ENCODE measurements around the gene PLA2G4E.

PLA2G4E gene

DNA sequence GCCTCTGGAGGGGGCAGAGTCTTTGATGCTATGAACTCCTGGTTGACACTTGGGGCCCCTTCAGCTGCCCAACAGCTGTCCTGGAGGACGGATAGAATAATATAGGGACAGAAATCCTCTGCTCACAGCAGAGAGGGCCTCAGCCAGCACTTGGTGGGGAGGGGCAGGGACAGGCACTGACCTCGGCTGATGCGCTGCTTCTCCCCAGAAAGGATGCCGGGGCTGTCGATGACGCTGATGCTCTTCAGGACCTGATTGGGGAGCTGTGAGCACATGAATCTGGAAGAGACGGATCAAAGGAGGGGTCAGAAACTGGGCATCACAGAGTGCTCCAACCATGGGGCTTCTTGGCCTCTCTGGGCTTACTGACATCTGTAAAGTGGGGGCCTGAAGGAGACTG is 78.0 kb downstream of the PLA2G4E start:
- DNase-seq: no peak
- Mint-ChIP-seq H3K4me1 (peaks cover 30% of the 10 kb centered on the region), H3K4me3 (no peak overlapping the region), H3K9me3 (no peaks in the 10 kb centered on the region), H3K27ac (no peak overlapping the region), H3K36me3 (ENCODE audit: low read depth) (peaks cover 18% of the 10 kb centered on the region), H3K27me3 (no peaks in the 10 kb centered on the region)
- ATAC-seq: no peak

DNA sequence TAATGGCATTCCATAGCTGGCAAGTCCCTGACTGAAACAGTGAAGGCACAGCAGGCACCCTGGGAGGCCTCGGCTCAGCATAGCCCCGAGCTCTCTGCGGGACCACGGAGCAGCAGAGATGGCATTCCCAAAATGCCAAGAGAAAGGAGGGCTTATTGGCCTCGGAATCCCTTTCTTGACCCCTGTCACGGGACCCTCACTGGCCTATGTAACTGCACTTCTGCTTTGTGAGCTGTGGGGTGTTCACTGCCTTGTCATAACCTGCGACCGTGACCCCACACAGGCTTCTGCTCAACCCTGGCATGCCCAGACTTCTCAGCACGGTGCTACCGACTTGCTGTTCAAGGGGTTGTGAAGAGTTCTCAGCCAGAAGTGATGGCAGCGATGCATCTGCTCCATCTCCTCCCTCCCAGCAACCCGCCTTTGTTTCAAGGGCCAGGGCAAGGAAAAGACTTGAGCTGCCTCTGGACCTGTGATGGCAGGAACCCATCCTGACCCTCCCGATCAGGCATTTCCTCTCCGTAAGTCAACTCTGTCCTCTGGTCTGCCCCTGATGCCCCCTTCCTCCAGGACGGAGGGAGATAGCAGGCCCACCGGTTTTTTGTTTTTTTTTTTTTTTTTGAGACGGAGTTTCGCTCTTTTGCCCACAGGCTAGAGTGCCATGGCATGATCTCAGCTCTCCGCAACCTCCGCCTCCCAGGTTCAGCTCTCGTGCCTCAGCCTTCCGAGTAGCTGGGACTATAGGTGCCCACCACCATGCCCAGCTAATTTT is 79.0 kb downstream of the PLA2G4E start:
- Mint-ChIP-seq H3K9me3 (no peaks in the 10 kb centered on the region), H3K27ac (no peak overlapping the region), H3K4me3 (no peak overlapping the region), H3K27me3 (no peaks in the 10 kb centered on the region), H3K4me1 (peaks cover 41% of the 10 kb centered on the region), H3K36me3 (ENCODE audit: low read depth) (peaks cover 18% of the 10 kb centered on the region)
- ATAC-seq (no peak), DNase-seq (no peak)

DNA sequence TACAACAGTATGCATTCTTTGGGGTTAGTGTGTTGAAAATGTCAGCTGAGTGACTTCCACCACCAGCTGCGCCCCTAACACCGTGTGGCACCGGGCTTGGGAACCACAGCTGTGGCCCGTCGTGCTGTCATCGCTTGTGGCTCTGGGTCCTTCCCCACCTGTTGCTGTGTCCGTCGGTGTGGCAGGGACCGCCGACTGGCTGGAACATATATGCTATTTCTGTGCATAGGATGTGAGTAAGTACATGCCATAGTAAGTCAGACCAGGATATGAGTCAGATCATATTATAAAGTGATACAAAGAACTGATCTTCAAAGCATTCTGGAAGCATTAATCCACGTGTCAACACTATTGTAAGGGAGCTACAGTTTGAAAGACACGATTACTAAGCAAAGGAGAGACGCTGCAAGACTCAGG is 80.4 kb downstream of the PLA2G4E start:
- Mint-ChIP-seq H3K4me3 (no peak overlapping the region), H3K27ac (peak overlapping the region; percentile 83), H3K9me3 (no peaks in the 10 kb centered on the region), H3K4me1 (peaks cover 55% of the 10 kb centered on the region), H3K36me3 (ENCODE audit: low read depth) (peaks cover 24% of the 10 kb centered on the region), H3K27me3 (no peaks in the 10 kb centered on the region)
- ATAC-seq: peak; percentile 88
- DNase-seq: peak; percentile 58

DNA sequence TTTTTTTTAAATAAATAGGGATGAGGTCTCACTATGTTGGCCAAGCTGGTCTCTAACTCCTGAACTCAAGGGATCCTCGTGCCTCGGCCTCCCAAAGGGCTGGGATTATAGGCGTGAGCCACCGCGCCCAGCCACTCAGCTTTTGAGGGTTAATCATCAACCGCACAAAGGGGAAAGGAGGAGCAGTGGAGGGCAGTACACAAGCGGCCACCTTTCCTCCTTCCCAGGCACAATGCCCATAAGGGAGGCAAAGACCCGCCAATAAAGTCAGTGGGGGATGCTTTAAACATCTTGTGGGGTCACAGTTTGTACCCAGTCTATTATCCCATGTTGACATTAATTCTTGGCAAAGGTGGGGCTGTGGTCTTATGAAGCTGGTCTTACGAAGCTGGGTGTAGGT is 80.9 kb downstream of the PLA2G4E start:
- ATAC-seq (no peak), DNase-seq (no peak)
- no peaks in the 10 kb centered on the region for H3K27me3 Mint-ChIP-seq
- H3K4me3 Mint-ChIP-seq: no peak overlapping the region
- no peaks in the 10 kb centered on the region for H3K9me3 Mint-ChIP-seq
- H3K4me1 Mint-ChIP-seq: peaks cover 56% of the 10 kb centered on the region
- H3K36me3 Mint-ChIP-seq (ENCODE audit: low read depth): peaks cover 24% of the 10 kb centered on the region
- H3K27ac Mint-ChIP-seq: peak overlapping the region; percentile 83

DNA sequence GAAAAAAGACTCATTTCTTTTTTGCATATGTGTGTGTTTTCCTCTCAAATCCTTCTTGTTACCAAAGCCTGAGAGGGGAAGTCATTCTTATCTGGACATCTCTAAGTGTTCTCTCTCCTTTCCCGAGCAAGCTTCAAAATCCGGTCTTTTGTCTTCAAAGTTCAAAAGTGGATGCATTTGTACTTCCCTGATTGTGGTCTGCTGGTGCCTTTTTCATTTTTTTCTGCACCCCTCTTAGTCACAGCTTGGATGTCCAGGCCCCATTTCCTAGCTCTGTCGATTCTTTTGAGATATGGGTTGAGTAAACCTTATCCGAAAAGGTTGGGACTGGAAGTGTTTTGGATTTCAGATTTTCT is 83.3 kb downstream of the PLA2G4E start:
- peak overlapping the region; percentile 93 for H3K27ac Mint-ChIP-seq
- DNase-seq (no peak), ATAC-seq (no peak)
- peak overlapping the region; percentile 33 for H3K4me3 Mint-ChIP-seq
- peaks cover 20% of the 10 kb centered on the region for H3K36me3 Mint-ChIP-seq (ENCODE audit: low read depth)
- H3K4me1 Mint-ChIP-seq: peaks cover 72% of the 10 kb centered on the region
- H3K27me3 Mint-ChIP-seq: no peaks in the 10 kb centered on the region
- H3K9me3 Mint-ChIP-seq: no peaks in the 10 kb centered on the region

DNA sequence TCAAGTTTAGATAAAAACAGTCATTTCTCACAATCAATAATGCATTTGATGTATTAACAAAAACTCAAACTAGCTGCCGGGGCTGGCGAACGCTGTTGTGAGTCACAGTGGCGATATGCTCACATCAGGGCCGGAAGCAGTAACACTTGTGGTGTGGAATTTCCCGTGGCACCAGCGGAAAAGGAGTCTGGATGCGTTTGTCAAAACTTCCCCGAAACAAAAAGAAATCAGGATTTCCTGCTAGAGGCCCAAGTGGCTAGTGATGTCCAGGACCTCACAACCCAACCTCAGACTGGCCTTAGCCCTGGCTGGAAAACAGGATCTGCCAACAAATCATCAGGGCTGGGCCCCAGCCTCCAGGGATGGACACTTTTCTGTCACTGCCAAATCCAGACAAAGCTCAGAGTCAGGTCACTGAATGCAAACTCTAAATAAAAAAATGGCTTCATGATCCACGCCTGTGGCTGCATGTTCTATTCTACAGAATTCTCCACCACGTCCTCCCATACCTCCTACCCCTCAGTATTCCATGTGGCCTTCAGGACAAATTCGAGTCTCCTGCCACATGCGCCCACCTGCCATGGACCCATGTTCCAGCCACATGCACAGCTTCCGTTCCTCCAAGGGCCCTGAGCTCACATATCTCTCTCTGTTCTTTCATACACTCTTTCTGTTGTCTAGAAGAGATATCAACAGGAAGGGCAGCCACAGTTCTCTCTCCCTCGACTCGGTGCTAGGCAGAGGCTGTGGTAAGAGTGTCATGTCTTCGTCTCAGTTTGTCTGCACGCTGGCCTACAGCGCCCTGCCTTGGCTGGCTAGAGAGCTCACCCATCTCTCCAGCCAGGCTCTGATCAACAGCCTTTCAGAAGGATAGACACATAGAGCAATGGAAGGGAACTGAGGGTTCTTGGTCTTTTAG is 83.9 kb downstream of the PLA2G4E start:
- peak overlapping the region; percentile 93 for H3K27ac Mint-ChIP-seq
- ATAC-seq: peak; percentile 53
- peaks cover 73% of the 10 kb centered on the region for H3K4me1 Mint-ChIP-seq
- H3K9me3 Mint-ChIP-seq: no peaks in the 10 kb centered on the region
- DNase-seq: peak; percentile 68
- peak overlapping the region; percentile 50 for H3K4me3 Mint-ChIP-seq
- peaks cover 16% of the 10 kb centered on the region for H3K36me3 Mint-ChIP-seq (ENCODE audit: low read depth)
- no peaks in the 10 kb centered on the region for H3K27me3 Mint-ChIP-seq

GRCh38 chr15:41936155-41936554 is 84.7 kb downstream of the PLA2G4E start:
- H3K4me3 Mint-ChIP-seq: peak overlapping the region; percentile 50
- DNase-seq: no peak
- H3K9me3 Mint-ChIP-seq: no peaks in the 10 kb centered on the region
- peak overlapping the region; percentile 93 for H3K27ac Mint-ChIP-seq
- H3K27me3 Mint-ChIP-seq: no peaks in the 10 kb centered on the region
- H3K36me3 Mint-ChIP-seq (ENCODE audit: low read depth): peaks cover 15% of the 10 kb centered on the region
- no peak for ATAC-seq
- peaks cover 74% of the 10 kb centered on the region for H3K4me1 Mint-ChIP-seq

GRCh38 chr15:41935566-41936020 is 85.2 kb downstream of the PLA2G4E start:
- peaks cover 11% of the 10 kb centered on the region for H3K36me3 Mint-ChIP-seq (ENCODE audit: low read depth)
- peak overlapping the region; percentile 93 for H3K27ac Mint-ChIP-seq
- ATAC-seq (peak; percentile 9), DNase-seq (peak; percentile 22)
- H3K4me1 Mint-ChIP-seq: peaks cover 73% of the 10 kb centered on the region
- peak overlapping the region; percentile 50 for H3K4me3 Mint-ChIP-seq
- H3K9me3 Mint-ChIP-seq: no peaks in the 10 kb centered on the region
- H3K27me3 Mint-ChIP-seq: no peaks in the 10 kb centered on the region

GRCh38 chr15:41934843-41935242 is 86.0 kb downstream of the PLA2G4E start:
- ATAC-seq (peak; percentile 71), DNase-seq (peak; percentile 67)
- H3K4me1 Mint-ChIP-seq: peaks cover 73% of the 10 kb centered on the region
- peaks cover 7% of the 10 kb centered on the region for H3K36me3 Mint-ChIP-seq (ENCODE audit: low read depth)
- no peaks in the 10 kb centered on the region for H3K9me3 Mint-ChIP-seq
- H3K4me3 Mint-ChIP-seq: peak overlapping the region; percentile 50
- no peaks in the 10 kb centered on the region for H3K27me3 Mint-ChIP-seq
- H3K27ac Mint-ChIP-seq: peak overlapping the region; percentile 93

DNA sequence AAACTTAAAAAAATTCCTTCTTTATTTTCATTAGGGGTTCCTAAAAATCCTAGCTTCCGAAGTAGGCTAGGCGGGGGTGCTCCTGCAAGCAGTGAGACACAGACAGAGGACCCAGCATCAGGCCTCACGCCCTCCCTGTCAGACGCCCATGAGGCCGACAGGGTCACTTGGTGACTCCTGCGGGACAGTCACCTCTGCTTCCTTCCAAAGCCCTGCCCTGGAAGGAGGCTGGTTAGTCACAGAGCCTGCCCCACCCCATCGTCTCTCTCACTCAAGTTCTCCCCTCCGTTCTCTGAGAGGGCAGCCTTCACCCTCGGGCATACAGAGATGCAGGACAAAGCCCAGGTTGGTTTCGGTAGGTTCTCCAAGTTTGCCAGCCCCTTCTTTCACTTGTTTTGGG is 87.1 kb downstream of the PLA2G4E start:
- Mint-ChIP-seq H3K27me3 (no peaks in the 10 kb centered on the region), H3K4me3 (no peak overlapping the region), H3K4me1 (peaks cover 82% of the 10 kb centered on the region), H3K9me3 (no peaks in the 10 kb centered on the region), H3K27ac (peak overlapping the region; percentile 93), H3K36me3 (ENCODE audit: low read depth) (peaks cover 7% of the 10 kb centered on the region)
- DNase-seq: no peak
- ATAC-seq: no peak

- ATAC-seq (no peak), DNase-seq (no peak)
- peaks cover 81% of the 10 kb centered on the region for H3K4me1 Mint-ChIP-seq
- H3K27ac Mint-ChIP-seq: no peak overlapping the region
- H3K36me3 Mint-ChIP-seq (ENCODE audit: low read depth): peaks cover 7% of the 10 kb centered on the region
- H3K4me3 Mint-ChIP-seq: no peak overlapping the region
- no peaks in the 10 kb centered on the region for H3K9me3 Mint-ChIP-seq
- H3K27me3 Mint-ChIP-seq: no peaks in the 10 kb centered on the region
These were observed 87.5 kb downstream of the PLA2G4E start for GRCh38 chr15:41933326-41933725.

GRCh38 chr15:41932511-41933289 is 88.1 kb downstream of the PLA2G4E start:
- H3K9me3 Mint-ChIP-seq: no peaks in the 10 kb centered on the region
- peaks cover 81% of the 10 kb centered on the region for H3K4me1 Mint-ChIP-seq
- DNase-seq: no peak
- peaks cover 7% of the 10 kb centered on the region for H3K36me3 Mint-ChIP-seq (ENCODE audit: low read depth)
- H3K27me3 Mint-ChIP-seq: no peaks in the 10 kb centered on the region
- no peak overlapping the region for H3K27ac Mint-ChIP-seq
- H3K4me3 Mint-ChIP-seq: no peak overlapping the region
- ATAC-seq: no peak

- ATAC-seq (no peak), DNase-seq (no peak)
- Mint-ChIP-seq H3K4me3 (no peak overlapping the region), H3K27me3 (no peaks in the 10 kb centered on the region), H3K9me3 (no peaks in the 10 kb centered on the region), H3K27ac (no peak overlapping the region), H3K4me1 (peaks cover 79% of the 10 kb centered on the region), H3K36me3 (ENCODE audit: low read depth) (peaks cover 7% of the 10 kb centered on the region)
These were observed 88.7 kb downstream of the PLA2G4E start for GRCh38 chr15:41932101-41932500.

Data from activated naive CD8-positive, alpha-beta T cell treated with anti-CD3 and anti-CD28 coated beads, Interleukin-2, amount 50 U/mL, for 24 hours (primary cell).